NOMO-1 treated with dmso at 0.1 percent for 144 hours (cell line): Measurements from ENCODE around the gene GABRR3.
A peak's percentile ranks its signal among the peaks of the same experiment; 100 is the strongest.

Experiments
- DNase-seq: peaks from one replicate; lab custom pipeline; 2025; ENCODE audit not compliant: unreplicated experiment; lab: John Stamatoyannopoulos, UW

The GABRR3 gene

GRCh38 chr3:97992547-97993173 is 42.5 kb downstream of the GABRR3 start:
- DNase-seq, result no peak

- DNase-seq, result no peak
Observed at GRCh38 chr3:97991293-97991682, 43.8 kb downstream of the GABRR3 start.

- peak; percentile 10 for DNase-seq
Observed at GRCh38 chr3:97990624-97991292, 44.4 kb downstream of the GABRR3 start.

- DNase-seq, result no peak
Observed at GRCh38 chr3:97988784-97989568, 46.1 kb downstream of the GABRR3 start.

GRCh38 chr3:97987306-97987705 is 47.8 kb downstream of the GABRR3 start:
- DNase-seq, result no peak

GRCh38 chr3:97983933-97984491 is 51.1 kb downstream of the GABRR3 start:
- DNase-seq, result no peak

- DNase-seq, result no peak
Observed at GRCh38 chr3:97981886-97982285, 53.2 kb downstream of the GABRR3 start.

GRCh38 chr3:97979610-97980009 is 55.5 kb downstream of the GABRR3 start:
- DNase-seq, result no peak

GRCh38 chr3:97975466-97975865 is 59.6 kb downstream of the GABRR3 start:
- DNase-seq, result no peak

GRCh38 chr3:97974996-97975395 is 60.1 kb downstream of the GABRR3 start:
- DNase-seq, result no peak

GRCh38 chr3:97972976-97973375 is 62.1 kb downstream of the GABRR3 start:
- no peak for DNase-seq

GRCh38 chr3:97971679-97972567 is 63.2 kb downstream of the GABRR3 start, which contains the start of gene RIOX2:
RIOX2 (minus strand) TSS chr3:97972431; CDS start chr3:97967593, 4,838 bp downstream.
- DNase-seq, result peak; percentile 68

GRCh38 chr3:97970956-97971620 is 64.0 kb downstream of the GABRR3 start:
- DNase-seq, result peak; percentile 18

- no peak for DNase-seq
Observed at GRCh38 chr3:97970156-97970555, 65.0 kb downstream of the GABRR3 start.

GRCh38 chr3:97969541-97969940 is 65.6 kb downstream of the GABRR3 start:
- no peak for DNase-seq

- DNase-seq, result no peak
Observed at GRCh38 chr3:97968376-97968775, 66.7 kb downstream of the GABRR3 start.

GRCh38 chr3:97967966-97968365 is 67.1 kb downstream of the GABRR3 start:
- no peak for DNase-seq

GRCh38 chr3:97960993-97961766 is 73.9 kb downstream of the GABRR3 start:
- DNase-seq, result no peak

GRCh38 chr3:97960551-97960950 is 74.6 kb downstream of the GABRR3 start:
- DNase-seq, result no peak
